Endometrium (tissue), 2 donors: ENCODE data around the gene FAHD2B.
A peak's percentile ranks its signal among the peaks of the same experiment; 100 is the strongest.
"Not testable (repeated sequence)": the region's sequence is repeated elsewhere in the genome, so short reads cannot be mapped to it uniquely, and the experiment has no call there.

Experiments used
- FAIRE-seq: peaks from 2 replicates; lab custom pipeline; 2012; peaks lifted over from hg19 to GRCh38; lab: Jason Lieb, UNC
- donor health status: control.
- donor health status: control.

The FAHD2B gene

GRCh38 chr2:97094772-97095611, at the start of gene FAHD2B:
Gene FAHD2B (minus strand): TSS chr2:97094882. CDS start chr2:97091706, 3,176 bp downstream.
- not testable (repeated sequence) for FAIRE-seq

GRCh38 chr2:97144016-97144415, 49.3 kb upstream of the FAHD2B start:
- not testable (repeated sequence) for FAIRE-seq

GRCh38 chr2:97129090-97129489, 34.4 kb upstream of the FAHD2B start:
- FAIRE-seq: not testable (repeated sequence)

- not testable (repeated sequence) for FAIRE-seq
Measured at GRCh38 chr2:97113882-97114255, 19.2 kb upstream of the FAHD2B start.

GRCh38 chr2:97113050-97113881, 18.6 kb upstream of the FAHD2B start, which contains the start of gene ANKRD36:
Gene ANKRD36 (plus strand): TSS chr2:97113153. CDS start chr2:97113740, 587 bp downstream.
- not testable (repeated sequence) for FAIRE-seq

GRCh38 chr2:97112320-97113049, 17.8 kb upstream of the FAHD2B start:
- peak; percentile 93 for FAIRE-seq

GRCh38 chr2:97111246-97111645, 16.6 kb upstream of the FAHD2B start:
- not testable (repeated sequence) for FAIRE-seq

GRCh38 chr2:97106878-97107277, 12.2 kb upstream of the FAHD2B start:
- not testable (repeated sequence) for FAIRE-seq

GRCh38 chr2:97098786-97099372, 4.2 kb upstream of the FAHD2B start:
- FAIRE-seq: not testable (repeated sequence)

- no peak for FAIRE-seq
Measured at GRCh38 chr2:97095661-97096060, 979 bp upstream of the FAHD2B start.

- not testable (repeated sequence) for FAIRE-seq
Measured at GRCh38 chr2:97093983-97094771, 505 bp downstream of the FAHD2B start.

GRCh38 chr2:97092946-97093345, 1.7 kb downstream of the FAHD2B start:
- not testable (repeated sequence) for FAIRE-seq

- FAIRE-seq: not testable (repeated sequence)
Measured at GRCh38 chr2:97088706-97089105, 6.0 kb downstream of the FAHD2B start.

- FAIRE-seq: not testable (repeated sequence)
Measured at GRCh38 chr2:97085093-97085492, 9.6 kb downstream of the FAHD2B start.

- FAIRE-seq: not testable (repeated sequence)
Measured at GRCh38 chr2:97083516-97083915, 11.2 kb downstream of the FAHD2B start.

GRCh38 chr2:97082206-97082605, 12.5 kb downstream of the FAHD2B start:
- FAIRE-seq: not testable (repeated sequence)

GRCh38 chr2:97080855-97081254, 13.8 kb downstream of the FAHD2B start:
- FAIRE-seq: not testable (repeated sequence)

- not testable (repeated sequence) for FAIRE-seq
Measured at GRCh38 chr2:97077213-97077612, 17.5 kb downstream of the FAHD2B start.

- FAIRE-seq: not testable (repeated sequence)
Measured at GRCh38 chr2:97070915-97071314, 23.8 kb downstream of the FAHD2B start.

- not testable (repeated sequence) for FAIRE-seq
Measured at GRCh38 chr2:97068722-97069121, 26.0 kb downstream of the FAHD2B start.

- FAIRE-seq: no peak
Measured at GRCh38 chr2:97068074-97068473, 26.6 kb downstream of the FAHD2B start.
